CD4-positive, alpha-beta T cell treated with Interleukin-4 for 1 hour (primary cell): ENCODE measurements around the gene RAD54L2.
"Not testable (repeated sequence)": the region's sequence is repeated elsewhere in the genome, so short reads cannot be mapped to it uniquely, and the experiment has no call there.

Source experiments
- DNase-seq, 2 donors: peaks; one replicate each; pipeline ENCODE4 v3.0.0-alpha.2; 2020 to 2022

The RAD54L2 gene

GRCh38 chr3:51538459-51539290 is at the start of gene RAD54L2:
Gene RAD54L2, plus strand, starts transcription at chr3:51538719. Its CDS starts 51,702 bp downstream, at chr3:51590421.
- DNase-seq, result peak; percentile 69 to 76

GRCh38 chr3:51498876-51499738 is 39.4 kb upstream of the RAD54L2 start:
- peak; percentile 84 to 87 for DNase-seq

- no peak for DNase-seq
Observed at GRCh38 chr3:51500632-51501131, 37.8 kb upstream of the RAD54L2 start.

DNA sequence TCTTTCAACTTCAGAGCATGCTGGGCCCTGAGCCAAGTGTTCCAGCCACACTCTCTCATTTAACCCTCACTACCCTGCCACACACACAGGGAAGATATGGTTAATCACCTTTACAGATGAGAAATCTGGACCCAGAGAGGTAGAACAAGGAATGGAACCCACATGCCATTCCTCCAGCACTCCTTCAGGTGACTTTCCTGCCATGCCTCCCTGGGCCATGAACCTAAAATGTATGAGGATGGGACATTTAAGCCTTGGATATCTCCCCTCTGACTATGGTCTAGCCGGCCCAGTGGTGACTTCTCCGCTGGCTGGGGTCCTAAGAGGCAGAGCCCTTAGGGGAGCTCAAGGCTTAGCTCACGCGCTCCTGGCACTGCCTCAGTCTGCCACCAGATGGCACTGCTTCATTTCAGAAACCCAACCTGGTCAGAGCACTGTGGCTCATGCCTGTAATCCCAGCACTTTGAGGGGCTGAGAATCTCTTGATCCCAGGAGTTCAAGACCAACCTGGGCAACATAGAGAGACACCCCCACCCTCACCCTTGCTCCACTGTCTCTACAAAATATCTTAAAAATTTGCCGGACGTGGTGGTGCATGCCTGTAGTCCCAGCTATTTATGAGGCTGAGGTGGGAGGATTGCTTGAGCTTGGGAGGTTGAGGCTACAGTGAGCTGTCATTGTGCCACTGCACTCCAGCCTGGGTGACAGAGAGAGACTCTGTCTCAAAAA is 36.5 kb upstream of the RAD54L2 start:
- peak; percentile 81 to 83 for DNase-seq

DNA sequence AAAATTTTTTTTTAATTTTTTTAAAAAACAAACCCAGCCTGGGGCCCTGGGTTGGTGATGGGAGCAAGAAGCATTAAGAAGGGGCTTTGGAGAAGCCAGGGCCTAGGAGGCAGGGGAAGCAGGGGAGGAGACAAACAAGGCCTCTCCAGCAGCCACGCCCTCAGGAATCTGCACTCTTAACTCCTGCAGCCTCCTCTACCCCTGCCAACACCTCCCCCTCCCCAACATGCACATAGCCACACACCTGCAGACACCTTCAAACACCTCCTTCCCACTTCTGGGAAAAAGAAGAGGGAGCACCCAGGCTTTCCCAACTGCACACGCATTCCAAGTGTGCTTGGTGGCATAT is 36.0 kb upstream of the RAD54L2 start:
- DNase-seq, result no peak

- DNase-seq, result no peak
Observed at GRCh38 chr3:51503007-51503406, 35.5 kb upstream of the RAD54L2 start.

DNA sequence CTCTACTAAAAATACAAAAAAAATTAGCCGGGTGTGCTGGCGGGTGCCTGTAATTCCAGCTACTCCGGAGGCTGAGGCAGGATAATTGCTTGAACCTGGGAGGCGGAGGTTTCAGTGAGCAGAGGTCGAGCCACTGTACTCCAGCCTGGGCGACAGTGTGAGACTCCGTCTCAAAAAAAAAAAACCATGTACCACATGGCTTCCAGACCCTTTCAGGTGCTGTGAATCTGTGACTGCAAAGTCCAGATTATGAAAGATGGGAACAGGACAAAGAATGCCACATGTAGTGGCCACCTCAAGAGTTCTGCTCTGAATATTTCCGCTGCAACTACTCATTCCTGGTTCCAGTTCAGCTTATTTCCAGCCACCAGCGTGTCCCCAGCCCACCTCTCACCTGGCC is 30.3 kb upstream of the RAD54L2 start:
- no peak for DNase-seq

- no peak for DNase-seq
Observed at GRCh38 chr3:51510996-51511395, 27.5 kb upstream of the RAD54L2 start.

- no peak for DNase-seq
Observed at GRCh38 chr3:51514210-51514609, 24.3 kb upstream of the RAD54L2 start.

DNA sequence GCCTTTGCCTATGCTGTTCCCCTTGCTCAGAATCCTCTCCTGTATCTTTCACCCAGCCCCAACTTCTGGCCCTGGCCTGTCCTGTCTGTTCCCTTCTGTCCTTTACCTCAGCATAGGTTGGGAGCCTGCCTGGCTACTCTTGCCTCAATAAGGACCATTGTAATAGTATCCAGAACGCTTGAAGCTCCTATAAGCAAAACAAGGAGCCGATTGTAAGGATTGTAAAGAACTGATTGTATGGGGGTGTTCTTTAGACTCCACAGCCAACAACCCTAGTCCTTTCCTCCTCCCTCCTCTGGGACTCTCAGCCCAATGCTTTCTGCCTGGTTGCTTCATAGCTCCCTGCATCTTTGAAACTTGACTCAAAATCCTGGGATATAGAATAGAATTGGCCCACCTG is 18.7 kb upstream of the RAD54L2 start:
- DNase-seq, result no peak

- DNase-seq, result not testable (repeated sequence)
Observed at GRCh38 chr3:51520906-51521730, 17.4 kb upstream of the RAD54L2 start.

- no peak for DNase-seq
Observed at GRCh38 chr3:51522273-51522962, 16.1 kb upstream of the RAD54L2 start.

GRCh38 chr3:51524874-51525273 is 13.6 kb upstream of the RAD54L2 start:
- not testable (repeated sequence) for DNase-seq

DNA sequence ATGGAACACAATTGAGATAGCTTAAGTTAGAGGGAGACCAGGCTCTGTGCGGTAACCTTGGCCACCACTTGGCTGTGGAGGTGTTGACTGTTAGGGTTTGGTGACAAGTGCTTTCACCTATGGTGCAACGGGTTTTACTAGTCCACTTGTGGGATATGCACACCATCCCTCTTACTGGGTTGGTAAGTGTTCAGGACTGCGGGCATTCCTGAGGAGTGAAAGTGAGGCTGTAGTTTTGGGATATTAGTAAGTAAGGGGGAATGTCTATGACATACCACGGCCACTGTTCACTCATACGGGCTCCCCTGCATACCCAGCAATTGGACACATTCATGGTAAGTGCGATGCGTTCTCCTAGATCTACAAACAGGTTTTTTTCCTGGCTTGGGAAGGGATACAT is 8.0 kb upstream of the RAD54L2 start:
- no peak for DNase-seq

DNA sequence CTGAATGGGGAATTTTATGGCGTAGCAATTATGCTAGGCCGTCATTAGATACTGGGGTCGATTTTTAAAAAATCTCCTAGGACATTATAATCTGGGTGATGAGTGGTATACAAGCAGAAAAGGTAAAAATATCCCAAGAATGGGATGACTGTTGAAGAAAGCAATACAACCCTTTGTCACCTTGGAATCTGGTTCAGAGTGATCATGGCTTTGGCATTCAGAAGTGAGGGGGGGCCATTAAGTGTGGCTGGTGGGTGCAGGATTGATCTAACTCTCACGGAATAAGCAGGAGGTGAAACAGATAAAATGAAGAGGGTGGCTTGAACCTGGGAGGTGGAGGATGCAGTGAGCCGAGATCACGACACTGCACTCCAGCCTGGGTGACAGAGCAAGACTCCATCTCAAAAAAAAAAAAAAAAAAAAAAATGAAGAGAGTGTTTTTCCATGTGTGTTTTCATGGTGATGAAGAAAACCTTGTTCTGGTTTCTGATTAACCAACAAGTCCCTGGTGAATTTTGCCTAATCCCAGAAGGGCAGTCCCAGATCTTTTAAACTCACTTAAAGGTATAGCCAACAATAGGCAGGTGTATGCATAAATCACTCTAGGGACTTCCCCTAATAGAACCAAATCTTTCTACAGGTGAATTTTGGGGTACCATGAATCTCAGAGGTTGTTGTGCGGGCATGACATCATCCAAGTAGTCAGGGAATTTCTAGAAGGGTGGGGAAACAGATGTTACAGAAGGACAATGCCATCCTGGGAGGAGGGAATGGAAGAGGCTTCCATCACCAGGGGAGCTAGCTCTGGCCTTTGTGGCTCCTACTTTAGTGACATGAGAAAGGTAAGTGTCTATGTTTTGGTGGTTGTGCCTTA is 3.1 kb upstream of the RAD54L2 start:
- no peak for DNase-seq

DNA sequence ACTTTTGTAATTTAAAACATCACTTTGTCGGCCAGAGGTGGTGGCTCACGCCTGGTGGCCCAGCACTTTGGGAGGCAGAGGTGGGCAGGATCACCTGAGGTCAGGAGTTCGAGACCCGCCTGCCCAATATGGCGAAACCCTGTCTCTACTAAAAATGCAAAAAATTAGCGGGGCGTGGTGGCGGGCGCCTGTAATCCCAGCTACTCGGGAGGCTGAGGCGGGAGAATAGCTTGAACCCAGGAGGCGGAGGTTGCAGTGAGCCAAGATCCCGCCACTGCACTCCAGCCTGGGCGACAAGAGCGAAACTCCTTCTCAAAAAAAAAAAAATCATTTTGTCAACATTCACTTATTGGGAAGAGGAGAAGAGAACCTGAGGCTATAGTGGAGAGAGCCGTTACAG is 888 bp upstream of the RAD54L2 start:
- not testable (repeated sequence) for DNase-seq

DNA sequence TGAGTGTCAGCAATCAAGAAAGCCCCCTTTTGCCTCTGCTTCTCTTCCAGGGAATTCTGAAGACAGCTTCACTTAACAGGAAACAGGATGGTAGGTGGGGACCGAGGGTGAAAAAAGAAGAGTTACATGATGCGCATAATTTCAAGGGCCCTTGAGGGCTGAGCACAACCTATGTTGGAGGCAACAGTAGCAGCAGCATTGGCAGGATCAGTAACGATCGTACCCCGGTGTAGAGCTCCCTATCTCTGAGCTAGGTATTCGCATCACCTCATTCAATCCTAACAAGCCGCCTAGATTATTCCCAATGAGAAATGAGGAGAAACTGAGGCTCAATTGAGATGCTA is 432 bp upstream of the RAD54L2 start:
- DNase-seq, result no peak

DNA sequence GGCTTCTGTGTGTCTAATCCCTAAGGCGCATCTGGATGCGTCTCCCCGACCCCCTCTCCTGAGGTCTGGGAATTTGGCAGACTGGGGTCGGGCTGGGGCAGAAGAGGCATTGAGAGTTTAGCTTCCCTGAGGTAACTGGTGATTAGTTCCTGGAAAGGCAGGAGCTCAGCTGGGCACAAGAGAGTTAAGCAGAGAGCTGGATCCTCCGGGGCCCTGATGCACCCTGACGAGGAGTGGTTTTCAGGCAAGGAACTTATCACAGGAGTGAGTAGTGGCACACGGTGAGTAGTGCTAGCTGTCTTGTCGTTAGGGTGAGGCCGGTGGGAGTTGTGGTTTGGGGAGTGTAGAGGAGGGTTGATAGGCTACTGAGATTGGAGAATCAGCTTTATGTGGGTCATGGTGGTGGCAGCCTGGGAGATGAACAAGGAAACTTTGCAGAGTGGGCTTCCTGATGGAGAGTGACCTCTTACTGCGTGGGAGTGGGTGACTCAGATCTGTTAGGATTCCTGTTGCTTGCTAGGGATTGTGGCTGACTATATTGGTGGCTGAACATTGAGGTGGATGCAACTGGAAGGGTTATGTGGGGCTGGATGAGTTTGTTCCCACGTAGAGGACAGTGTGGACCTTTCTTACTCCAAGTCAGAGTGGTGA is 897 bp downstream of the RAD54L2 start:
- peak in 1 of 2 donors; percentile 22 for DNase-seq

GRCh38 chr3:51542596-51542995 is 4.1 kb downstream of the RAD54L2 start:
- not testable (repeated sequence) for DNase-seq
